Panc1 (cell line): Measurements from ENCODE around the gene VPS16.

ENCODE experiments used
- CTCF ChIP-seq: fragments of 450-650 bp; IDR thresholded peaks from 2 replicates; pipeline ENCODE4 v1.5.1; 2017; ENCODE audit warnings: mild to moderate bottlenecking
- POLR2AphosphoS5 ChIP-seq: IDR thresholded peaks from 2 replicates; pipeline ENCODE4 v1.6.1; 2012; ENCODE audit warnings: mild to moderate bottlenecking, low read depth, low read length, moderate library complexity
- REST ChIP-seq, 2 experiments: IDR thresholded peaks; 2 replicates each; pipeline ENCODE4 v1.6.1; 2011 to 2012; ENCODE audit warnings: low read depth in 2 of 2, control low read depth in 1 of 2, low read length in 1 of 2, mild to moderate bottlenecking in 1 of 2, moderate library complexity in 1 of 2; ENCODE audit not compliant: insufficient read depth in 1 of 2
- TCF7L2 ChIP-seq: IDR thresholded peaks from 2 replicates; pipeline ENCODE4 v1.6.1; 2011; ENCODE audit warnings: mild to moderate bottlenecking, low read depth, low read length, inconsistent platforms

- no peak for TF ChIP-seq CTCF
- TF ChIP-seq TCF7L2 = no peak
- TF ChIP-seq POLR2AphosphoS5 = no peak
- TF ChIP-seq REST (IDR thresholded peaks at IDR 0.05; ENCODE audit: insufficient read depth in 1 of 2, low read depth in 2 of 2, low read length in 1 of 2) = no peak
These were observed 28.4 kb upstream of the VPS16 start for GRCh38 chr20:2812189-2812588.
